Inflammatory macrophage treated with lipopolysaccharide for 1 hour (primary cell): Measurements from ENCODE around the gene FBXO8.
"Not testable (repeated sequence)": the region's sequence is repeated elsewhere in the genome, so short reads cannot be mapped to it uniquely, and the experiment has no call there.

Source experiments
- DNase-seq, 2 donors: peaks; one replicate each; pipeline ENCODE4 v3.0.0-alpha.2; 2020 to 2022

FBXO8 gene

DNA sequence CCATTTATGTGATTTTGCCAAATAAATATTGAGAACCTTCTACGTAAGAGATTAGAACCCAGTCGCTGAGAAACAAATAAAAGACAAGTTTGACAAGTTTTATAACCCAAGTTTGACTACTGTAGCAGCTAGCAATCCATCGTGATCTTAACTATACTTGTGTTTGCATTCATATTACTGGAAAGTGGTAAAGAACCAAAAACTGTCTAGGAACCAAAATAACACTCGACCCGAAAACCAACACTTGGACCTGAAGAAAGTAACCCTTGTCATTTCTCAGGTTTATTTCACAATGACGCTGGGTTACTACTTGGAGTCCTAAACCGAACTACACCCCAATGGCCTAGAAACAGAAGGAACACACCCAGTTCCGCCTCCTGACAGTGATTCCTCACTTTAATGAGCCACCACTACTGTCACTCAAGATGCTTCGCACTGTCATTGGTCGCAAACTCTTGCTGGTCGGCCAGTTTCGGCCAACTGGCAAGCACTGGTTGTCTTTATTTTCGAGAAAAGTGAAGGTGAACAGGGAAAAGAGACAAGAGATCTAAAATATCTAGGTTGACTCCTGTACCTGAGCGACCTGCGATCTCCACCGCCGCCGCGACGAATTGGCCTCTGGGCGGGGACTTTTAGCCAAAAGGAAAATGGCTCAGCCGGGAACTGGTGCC lies 496 bp downstream of the FBXO8 start:
- peak; percentile 92 to 96 for DNase-seq

DNA sequence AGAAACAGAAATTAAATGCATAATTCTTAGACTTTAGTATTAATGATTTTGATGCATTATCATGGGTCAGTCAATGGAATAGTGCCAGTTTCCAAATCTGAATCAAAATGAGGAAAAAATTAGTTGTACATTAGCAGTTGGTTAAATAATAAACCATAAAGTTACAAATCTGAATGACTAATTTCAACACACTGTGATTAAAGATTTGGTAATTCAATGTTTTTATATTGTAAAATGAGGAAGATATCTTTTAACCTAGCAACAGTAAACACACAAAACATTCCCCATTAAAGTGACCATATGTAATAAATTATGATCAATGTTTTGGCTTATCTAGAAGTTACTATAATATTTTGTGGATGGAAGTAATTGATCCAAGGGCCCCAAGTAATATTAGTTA lies 1.6 kb downstream of the FBXO8 start:
- peak; percentile 36 to 45 for DNase-seq

DNA sequence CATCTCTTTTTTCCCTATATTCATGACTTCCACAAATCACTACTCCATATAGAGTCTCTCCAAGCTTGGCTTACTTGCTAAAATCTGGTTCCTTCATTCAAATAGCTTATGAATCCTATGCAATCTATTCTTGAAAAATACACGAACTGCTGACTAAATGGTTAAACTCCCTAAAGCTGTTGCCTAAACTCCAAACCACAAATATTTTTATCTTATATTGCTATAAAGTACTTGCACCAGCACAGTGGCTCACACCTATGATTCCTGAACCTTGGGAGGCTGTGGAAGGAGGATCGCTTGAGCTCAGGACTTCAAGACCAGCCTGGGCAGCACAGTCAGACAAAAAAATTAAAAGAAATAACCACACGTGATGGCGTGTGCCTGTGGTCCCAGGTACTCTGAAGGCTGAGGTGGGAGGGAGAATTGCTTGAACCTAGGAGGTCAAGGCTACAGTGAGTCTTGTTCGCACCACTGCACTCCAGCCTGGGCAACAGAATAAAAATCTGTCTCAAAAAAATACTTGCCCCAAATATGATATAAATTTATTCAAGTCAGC lies 2.2 kb downstream of the FBXO8 start:
- no peak for DNase-seq

DNA sequence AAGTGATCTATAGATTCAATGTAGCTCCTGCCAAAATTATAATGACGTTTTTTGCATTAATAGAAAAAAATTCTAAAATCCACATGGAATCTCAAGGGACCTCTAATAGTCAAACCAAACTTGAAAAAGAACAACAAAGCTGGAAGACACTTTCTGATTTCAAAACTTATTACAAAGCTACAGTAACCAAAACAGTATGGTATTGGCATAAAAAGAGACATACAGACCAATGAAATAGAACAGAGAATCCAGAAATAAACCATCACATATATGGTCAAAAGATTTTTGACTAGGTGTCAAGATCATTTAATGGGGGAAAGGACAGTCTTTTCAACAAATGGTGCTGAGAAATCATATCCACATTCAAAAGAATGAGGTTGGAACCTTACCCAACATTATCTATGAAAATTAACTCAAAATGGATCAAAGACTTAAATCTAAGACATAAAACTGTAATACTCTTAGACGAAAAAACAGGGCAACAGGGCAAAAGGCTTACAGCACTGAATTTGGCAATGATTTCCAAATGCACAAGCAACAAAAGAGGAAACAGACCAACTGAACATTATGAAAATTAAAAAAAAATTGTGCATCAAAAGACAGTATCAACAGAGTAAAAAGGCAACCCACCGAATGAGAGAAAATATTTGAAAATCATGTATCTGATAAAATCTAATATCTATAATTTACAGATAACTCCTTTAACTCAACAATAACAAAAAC lies 3.9 kb downstream of the FBXO8 start:
- DNase-seq: peak; percentile 29 to 36

DNA sequence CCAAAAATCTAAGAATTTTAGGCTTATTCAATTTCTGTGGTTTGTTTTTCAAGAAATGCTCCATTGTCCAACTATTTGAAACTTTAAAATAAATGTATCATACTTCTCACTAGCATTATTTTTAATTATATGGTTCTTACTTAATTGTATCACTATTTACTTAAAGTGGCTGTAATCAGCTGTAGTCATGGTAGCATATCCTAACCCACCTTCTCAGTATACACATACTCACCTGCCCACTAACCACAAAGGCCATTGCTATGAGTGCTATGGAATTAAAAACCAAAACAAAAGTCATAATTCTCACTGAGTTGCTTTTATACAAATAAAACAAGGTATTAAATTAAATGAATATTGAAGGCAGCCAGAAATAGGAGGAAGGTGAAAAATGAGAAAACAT lies 5.0 kb downstream of the FBXO8 start:
- no peak for DNase-seq

DNA sequence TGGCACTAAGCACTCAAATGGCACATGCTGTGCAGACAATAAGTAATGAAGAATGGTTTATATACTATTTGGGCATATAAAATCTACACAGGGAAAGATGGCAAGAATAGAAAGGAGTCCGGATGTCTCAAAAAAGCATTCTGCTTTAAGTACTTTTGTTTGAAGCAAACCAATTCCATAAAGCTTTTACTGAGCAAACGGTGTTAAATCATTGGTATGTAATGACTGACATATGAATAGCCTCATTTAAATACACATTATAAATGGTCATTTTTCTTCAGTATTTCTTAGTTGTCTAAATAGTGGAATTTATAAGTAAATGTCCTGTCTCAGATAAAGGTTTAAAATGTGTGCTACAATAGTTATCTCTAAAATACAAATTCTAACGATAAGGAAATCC lies 6.0 kb downstream of the FBXO8 start:
- DNase-seq: no peak

DNA sequence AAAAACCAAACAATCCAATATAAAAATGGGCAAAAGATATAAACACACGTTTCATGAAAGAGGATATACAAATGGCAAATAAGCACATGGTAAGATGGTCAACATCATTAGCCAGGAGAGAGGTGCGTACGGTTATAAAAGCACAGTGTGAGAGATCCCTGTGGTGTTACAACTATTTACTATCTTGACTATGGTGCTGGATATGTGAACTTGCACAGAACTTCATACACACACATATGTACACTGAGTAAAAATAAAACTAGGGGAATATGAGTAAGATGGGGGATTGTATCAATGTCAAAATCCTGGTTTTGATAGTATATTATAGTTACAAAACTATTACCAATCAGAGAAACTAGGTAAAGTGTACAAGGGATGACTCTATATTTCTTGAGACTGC lies 8.4 kb downstream of the FBXO8 start:
- DNase-seq: no peak

DNA sequence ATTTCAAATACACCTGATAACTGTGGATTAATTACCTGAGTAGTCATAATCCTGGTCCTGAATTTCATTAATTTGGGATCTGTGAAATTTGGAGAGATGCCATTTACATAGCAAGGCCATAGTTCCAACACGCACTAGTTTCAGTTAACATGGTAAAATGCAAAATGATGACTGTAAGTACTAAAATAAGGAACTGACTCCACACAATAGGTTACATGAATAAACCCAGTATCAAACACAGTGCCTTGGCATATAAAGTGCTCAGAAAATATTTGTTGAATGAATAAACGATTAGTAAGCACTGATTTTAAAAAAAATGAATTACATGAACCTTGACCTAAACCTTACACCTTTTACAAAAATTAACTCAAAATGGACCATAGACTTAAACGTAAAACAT lies 9.0 kb downstream of the FBXO8 start:
- DNase-seq: no peak

DNA sequence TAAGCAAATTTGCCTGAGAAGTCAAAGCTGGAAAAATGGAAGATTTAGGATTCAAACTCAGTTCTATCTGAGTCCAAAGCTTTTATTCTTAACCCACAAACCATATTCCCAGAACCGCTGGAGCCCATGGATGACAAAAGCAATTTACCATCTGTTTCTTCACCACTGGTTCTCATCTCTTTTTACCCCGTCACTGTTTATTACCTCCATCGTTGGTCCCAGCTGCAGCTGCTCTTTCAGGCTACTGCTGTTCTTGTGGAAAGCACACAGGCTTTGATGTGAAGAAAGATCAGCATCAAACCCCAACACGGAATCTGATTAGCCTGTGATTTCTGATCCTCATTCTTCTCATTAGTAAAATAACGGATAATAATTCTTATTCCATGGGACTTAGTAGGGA lies 9.5 kb downstream of the FBXO8 start:
- DNase-seq: no peak

DNA sequence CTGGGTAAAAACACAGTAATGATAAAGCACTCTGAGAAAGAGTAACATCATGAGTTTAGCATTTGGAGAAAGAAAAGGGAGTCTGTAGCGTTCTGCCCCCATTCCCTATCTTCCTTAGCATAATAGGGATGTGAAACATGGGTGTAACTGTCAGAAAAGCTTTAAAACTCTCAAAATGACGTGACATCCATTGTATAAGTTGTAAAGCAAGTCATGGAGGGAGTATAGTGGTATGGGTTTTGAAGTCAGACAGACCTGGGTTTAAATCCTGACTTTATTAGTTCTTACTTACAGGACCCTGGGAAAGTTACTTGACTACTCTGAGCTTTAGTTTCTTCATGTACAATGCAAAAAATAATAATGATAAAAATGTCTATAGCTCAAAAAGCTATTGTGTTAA lies 17.1 kb downstream of the FBXO8 start:
- DNase-seq: no peak

DNA sequence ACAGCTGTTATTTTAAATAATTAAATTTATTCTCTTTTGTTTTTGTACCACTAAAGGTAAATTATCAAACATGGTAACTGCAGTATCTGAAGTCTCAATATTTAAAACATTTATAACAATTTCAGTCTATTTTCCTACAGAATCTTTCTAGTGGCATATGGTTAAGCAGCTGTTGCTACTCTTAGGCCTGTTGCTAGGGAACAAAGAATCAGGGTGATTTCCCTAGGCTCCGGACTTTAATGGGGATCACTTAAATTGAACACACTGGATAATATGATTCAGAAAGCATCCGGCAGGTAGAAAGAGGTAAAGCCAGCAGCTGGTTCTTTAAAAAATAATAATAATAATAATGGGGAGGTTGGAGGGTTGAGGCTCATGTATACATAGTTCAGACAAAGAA lies 17.6 kb downstream of the FBXO8 start:
- DNase-seq: no peak

DNA sequence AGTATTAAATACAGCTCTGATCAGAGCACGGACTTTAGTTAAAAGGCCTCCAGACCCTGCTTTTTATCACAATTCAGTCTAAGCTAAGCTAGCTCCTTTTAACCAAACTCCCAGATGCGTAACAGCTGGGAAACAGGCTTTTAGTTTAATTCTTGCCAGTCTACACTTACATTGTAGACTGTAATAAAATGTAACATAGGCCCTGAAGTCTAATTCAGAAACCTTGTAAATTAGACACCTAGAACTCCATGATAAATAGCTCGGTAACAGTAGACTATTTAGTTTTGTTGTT lies 20.1 kb downstream of the FBXO8 start:
- no peak for DNase-seq

DNA sequence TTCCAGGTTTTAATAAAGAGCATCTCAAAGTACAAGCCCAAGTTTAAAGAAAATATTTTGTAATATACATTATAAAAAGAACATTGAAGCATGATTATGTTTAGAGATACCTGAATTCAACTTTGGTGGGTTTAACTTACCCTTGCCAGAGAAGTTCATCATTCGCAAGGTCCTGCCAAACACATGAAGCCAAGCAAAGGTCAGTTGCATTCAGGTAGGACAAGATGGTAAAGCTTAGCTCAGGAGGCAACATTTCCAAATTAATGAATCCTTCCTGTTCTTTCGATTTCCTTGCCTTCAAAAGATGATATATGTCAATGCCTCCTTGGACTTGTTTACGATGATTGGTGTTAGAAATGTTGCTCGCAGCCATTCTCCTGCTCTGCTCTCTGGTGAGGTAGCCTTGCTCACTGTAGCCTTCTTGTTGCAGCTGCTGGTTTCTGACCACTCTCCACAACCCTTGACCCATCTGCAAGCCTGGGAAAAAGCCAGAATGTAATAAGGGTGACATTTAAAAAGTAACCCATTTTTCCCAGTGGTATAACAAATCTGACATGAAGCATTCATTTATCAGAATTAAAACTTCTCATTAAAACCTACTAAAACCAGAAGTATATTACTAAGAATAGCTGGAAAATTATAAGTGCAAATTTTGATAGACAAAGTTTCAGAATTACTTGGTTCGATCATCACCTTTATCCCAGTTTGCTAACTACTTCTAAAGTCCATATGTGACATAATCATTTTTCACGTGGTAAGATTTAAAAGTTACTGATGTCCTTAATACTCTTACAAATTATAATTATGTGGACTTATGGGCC lies 20.6 kb downstream of the FBXO8 start:
- no peak for DNase-seq

DNA sequence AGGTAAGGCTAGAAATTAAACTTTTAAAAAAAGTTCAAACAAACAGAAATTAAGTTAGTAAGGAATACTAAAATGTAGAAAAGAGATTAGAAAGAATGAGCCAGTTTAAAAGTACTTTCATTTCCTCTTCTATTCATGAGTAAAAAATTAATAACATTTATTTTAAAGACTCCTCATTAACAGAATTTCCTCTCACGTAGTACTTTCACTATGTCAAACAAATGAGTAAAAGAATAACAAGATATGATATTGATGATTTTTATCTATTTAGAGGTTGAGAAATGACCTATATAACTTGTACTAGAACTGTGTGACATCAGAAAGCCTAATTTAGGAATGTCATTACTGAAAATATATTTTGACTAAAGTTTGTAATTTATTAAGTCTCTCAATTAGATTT lies 22.0 kb downstream of the FBXO8 start:
- not testable (repeated sequence) for DNase-seq

DNA sequence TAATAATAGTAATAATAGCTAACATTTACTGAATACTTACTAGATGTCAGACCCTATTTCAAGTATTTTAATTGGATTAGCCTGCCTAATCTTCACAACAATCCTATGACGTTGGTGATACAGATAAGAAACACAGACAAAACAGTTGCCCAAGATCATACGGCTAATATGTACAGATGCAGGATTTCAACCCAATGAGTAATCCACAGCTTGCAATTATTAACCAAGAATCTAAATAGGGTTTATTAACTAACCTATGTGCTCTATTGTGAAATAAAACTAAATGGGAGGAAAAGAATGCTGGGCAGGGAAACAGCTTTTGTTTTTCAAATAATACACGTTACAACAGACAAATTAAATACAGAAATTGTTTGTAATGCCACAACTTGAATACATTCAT lies 23.4 kb downstream of the FBXO8 start:
- DNase-seq: peak in 1 of 2 donors; percentile 24

DNA sequence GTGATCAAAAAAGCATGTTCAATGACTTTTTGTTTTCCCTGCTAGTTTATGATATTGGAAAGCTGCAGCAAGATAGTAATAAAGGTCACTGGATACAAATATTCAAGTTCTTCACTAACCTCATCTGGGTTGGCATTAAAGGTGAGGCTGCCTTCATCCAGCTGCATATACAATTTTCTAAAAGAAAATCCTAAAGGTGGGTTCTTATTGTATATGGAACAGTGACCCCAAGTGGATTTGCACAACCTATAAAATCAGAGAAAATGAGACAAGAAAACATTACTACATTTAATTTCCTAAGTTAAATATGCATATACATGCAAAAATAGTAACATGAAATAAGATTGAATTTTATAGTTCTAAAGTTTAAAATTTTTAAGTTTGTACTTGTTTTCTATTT lies 23.9 kb downstream of the FBXO8 start:
- no peak for DNase-seq

DNA sequence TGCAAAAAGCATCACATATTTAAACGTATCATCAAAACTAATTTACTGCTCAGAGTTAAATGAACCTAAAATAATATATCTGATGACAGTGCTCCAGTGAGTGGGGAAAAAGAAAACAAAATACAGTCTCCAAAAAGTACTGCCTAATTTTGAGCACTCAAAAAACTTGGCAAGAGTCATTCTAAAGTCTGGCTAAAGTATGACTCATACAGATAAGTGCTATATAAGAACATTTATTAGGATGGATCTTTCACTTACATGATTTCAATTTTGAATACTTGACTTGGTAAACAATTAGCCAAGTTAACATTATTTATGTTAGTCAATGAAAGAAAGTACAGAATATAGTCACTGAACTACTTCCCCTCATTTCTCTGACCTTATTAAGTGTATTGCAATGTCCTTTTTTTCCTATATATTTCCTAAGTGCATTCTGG lies 27.2 kb downstream of the FBXO8 start:
- DNase-seq: peak; percentile 3 to 17

DNA sequence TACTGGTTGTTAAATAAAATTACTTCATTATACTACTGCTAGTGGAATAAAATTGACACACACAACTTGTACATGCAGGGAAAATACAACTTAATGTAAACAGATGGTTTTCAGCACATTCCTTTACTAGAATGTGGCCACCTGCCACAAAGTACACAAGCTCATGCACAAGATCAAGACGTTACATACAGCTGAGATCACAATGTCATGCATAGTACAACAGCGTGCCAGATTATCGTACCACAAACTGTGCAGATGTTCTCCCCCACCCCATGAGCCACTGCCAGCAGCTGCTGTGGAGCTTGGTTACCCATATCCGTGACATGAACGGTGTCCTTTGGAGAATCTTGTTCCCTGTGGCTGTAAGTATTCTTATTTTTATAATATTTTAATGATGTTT lies 27.7 kb downstream of the FBXO8 start:
- no peak for DNase-seq

DNA sequence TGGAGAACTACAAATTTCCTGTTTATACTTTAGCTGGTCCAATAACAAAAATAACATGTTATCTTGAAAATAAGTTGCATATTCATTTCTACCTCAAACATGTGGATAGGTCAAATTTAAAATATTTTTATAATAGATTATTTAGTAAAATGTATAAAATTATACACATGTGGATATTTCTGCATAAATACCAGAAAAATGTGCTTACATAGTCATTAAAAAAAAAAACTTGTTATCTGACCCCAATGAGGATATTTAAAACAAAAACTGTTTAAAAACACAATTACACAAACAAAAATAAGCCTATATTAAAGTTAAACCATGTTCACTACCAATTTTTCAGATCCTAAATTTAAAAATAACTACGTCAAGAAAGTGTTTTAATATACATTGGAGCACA lies 28.1 kb downstream of the FBXO8 start:
- DNase-seq: no peak

DNA sequence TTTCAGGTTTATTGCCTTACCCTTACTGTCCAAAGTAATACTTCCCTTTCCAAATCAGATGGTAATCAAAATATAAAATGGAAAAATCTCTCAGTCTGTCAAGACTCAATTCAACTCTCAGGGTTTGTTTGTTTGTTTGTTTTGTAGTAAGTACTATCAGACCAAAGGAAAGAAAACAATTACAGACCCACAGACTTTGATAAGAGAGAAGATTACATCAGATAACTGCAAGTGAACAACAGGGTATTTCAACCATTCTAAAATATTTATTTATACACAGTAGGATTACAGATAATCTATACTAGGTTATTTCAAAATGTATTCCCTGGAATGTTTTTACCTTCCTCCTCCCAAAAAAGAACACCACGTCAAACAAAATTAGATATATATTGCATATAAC lies 28.9 kb downstream of the FBXO8 start:
- no peak for DNase-seq

DNA sequence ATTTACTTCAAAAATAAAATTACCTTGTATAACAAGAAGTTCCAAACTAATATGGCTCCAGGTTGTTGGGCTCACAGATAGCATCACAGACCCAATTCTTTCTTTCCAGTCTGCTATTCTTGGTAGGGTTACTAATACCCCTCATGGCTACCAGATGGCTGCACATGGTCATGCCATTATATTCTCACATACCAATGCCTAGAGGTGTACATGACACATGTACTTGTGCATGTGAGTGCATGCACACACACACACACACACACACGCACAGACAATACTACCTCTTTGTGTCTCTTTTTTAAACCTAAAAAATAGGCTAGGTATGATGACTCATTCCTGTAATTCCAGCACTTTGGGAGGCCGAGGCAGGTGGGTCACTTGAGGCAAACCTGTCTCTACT lies 31.1 kb downstream of the FBXO8 start:
- no peak for DNase-seq

DNA sequence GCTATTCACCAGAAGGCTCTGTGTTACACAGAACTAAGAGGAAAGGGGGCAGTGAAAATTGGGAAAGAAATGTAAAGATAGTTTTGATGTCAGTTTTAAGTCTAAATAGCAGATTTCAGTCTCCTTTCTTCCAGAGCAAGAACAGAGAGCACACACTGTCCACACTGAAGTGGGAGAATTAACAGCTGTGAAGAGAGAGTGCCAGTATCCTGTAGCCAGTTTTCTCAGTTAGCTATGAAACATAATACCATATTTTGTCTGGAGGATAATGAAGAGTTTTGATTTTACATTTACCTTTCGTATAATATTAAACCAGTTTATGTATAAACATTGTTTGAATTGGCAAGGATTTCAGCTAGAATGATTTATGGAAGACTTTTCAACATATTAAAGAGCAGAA lies 35.1 kb downstream of the FBXO8 start:
- no peak for DNase-seq

DNA sequence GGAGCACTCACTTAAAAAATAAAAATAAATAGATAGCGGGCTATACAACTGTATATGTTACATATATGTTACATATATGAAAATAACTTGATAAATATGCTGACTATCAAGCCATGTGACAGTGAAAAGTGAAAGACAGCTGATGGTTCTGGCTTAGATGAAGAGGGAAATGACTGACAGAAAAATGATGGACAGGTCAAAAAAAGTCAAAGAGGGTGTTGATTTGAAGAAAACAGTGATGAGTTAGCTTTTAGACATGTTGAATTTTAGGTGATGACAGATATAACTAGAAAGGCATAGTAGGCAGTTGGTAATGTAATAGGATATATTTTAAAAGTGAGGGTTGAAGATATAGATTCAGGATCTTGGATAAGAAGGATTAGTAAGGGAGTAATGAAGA lies 37.8 kb downstream of the FBXO8 start:
- DNase-seq: no peak

DNA sequence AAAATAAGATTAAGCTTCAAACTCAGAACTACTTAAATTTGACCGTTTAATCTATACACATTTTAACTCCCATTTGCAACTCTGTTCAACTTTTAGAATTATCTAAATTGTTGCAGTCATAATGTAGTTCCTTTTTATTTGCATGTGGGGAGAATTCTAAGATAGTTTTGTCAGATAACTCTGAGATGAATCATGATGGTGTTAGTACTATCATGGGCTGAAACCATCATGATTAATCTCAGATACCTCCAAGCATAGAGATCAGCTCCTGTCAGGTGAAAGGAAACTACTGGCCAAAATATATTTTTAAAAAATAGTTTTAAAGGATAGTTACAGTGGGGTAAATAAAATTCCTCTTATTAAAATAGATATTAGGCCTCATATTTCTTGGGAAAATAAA lies 39.0 kb downstream of the FBXO8 start:
- no peak for DNase-seq
